CD4-positive, alpha-beta T cell treated with Interleukin-6 at 100 ng/mL for 8 hours (primary cell): ENCODE measurements around the gene PADI2.
A peak's percentile ranks its signal among the peaks of the same experiment; 100 is the strongest.

Source experiments
- DNase-seq: peaks from one replicate; pipeline ENCODE4 v3.0.0-alpha.2; 2020; ENCODE audit warnings: mixed read lengths, low spot score

Gene PADI2

GRCh38 chr1:17055801-17056200, 63.5 kb downstream of the PADI2 start:
- no peak for DNase-seq

GRCh38 chr1:17053685-17054410, 65.4 kb downstream of the PADI2 start, which contains the start of gene SDHB:
SDHB (minus strand) TSS chr1:17054032; CDS start chr1:17054019, 13 bp downstream.
- peak; percentile 98 for DNase-seq

GRCh38 chr1:17053086-17053684, 66.1 kb downstream of the PADI2 start:
- no peak for DNase-seq

GRCh38 chr1:17052641-17053040, 66.6 kb downstream of the PADI2 start:
- no peak for DNase-seq

GRCh38 chr1:17052038-17052437, 67.2 kb downstream of the PADI2 start:
- no peak for DNase-seq

GRCh38 chr1:17047924-17048323, 71.3 kb downstream of the PADI2 start:
- no peak for DNase-seq

GRCh38 chr1:17046334-17046657, 73.0 kb downstream of the PADI2 start:
- DNase-seq: no peak

GRCh38 chr1:17045634-17046333, 73.5 kb downstream of the PADI2 start:
- DNase-seq: peak; percentile 25

GRCh38 chr1:17045150-17045549, 74.1 kb downstream of the PADI2 start:
- DNase-seq: no peak

- no peak for DNase-seq
Observed at GRCh38 chr1:17043676-17044075, 75.6 kb downstream of the PADI2 start.

GRCh38 chr1:17040135-17040534, 79.1 kb downstream of the PADI2 start:
- DNase-seq: no peak

GRCh38 chr1:17039522-17039921, 79.7 kb downstream of the PADI2 start:
- no peak for DNase-seq

- no peak for DNase-seq
Observed at GRCh38 chr1:17033481-17033880, 85.8 kb downstream of the PADI2 start.

- DNase-seq: no peak
Observed at GRCh38 chr1:17032741-17033140, 86.5 kb downstream of the PADI2 start.

- no peak for DNase-seq
Observed at GRCh38 chr1:17031436-17031835, 87.8 kb downstream of the PADI2 start.

GRCh38 chr1:17030206-17030605, 89.0 kb downstream of the PADI2 start:
- no peak for DNase-seq

- DNase-seq: no peak
Observed at GRCh38 chr1:17028662-17029188, 90.5 kb downstream of the PADI2 start.

GRCh38 chr1:17027900-17028299, 91.4 kb downstream of the PADI2 start:
- DNase-seq: no peak

GRCh38 chr1:17027403-17027802, 91.8 kb downstream of the PADI2 start:
- DNase-seq: no peak

GRCh38 chr1:17024721-17025120, 94.5 kb downstream of the PADI2 start:
- DNase-seq: no peak

- DNase-seq: no peak
Observed at GRCh38 chr1:17023573-17023972, 95.7 kb downstream of the PADI2 start.

GRCh38 chr1:17023102-17023501, 96.1 kb downstream of the PADI2 start:
- DNase-seq: no peak

- no peak for DNase-seq
Observed at GRCh38 chr1:17021896-17022295, 97.4 kb downstream of the PADI2 start.
